Measurements from ENCODE around the gene SELENOO. TPM values are rescaled to one million over a fixed set of nuclear protein-coding genes. Genes with fewer than 3 reads are reported as not detected.

SELENOO gene
- total RNA-seq, 1 donor = 15.5 TPM

DNA sequence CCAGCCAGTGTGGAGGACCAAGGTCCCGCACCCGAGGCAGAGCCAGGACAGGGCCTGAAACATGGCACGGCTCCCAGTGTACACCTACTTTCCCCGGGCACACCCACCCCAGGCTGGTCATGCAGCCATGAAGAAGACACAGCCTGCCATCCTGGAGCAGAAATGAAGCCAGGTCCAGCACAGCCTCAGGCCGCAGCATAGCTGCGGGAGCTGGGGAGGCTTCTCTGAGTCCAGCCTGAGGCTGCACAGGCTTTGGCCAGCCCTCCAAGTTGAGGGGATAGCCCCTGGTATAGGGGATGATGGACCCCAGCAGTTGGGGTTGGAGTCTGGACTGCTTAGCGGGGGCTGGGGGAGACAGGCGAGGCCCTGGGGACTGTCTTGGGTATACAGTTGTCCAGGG lies 53.1 kb downstream of the SELENOO start:
- DNase-seq (ENCODE audit: low read depth) = no peak
- H3K4me3 ChIP-seq (ENCODE audit: low read depth, low read length) = no peak overlapping the region
- TF ChIP-seq, protein P1, sequence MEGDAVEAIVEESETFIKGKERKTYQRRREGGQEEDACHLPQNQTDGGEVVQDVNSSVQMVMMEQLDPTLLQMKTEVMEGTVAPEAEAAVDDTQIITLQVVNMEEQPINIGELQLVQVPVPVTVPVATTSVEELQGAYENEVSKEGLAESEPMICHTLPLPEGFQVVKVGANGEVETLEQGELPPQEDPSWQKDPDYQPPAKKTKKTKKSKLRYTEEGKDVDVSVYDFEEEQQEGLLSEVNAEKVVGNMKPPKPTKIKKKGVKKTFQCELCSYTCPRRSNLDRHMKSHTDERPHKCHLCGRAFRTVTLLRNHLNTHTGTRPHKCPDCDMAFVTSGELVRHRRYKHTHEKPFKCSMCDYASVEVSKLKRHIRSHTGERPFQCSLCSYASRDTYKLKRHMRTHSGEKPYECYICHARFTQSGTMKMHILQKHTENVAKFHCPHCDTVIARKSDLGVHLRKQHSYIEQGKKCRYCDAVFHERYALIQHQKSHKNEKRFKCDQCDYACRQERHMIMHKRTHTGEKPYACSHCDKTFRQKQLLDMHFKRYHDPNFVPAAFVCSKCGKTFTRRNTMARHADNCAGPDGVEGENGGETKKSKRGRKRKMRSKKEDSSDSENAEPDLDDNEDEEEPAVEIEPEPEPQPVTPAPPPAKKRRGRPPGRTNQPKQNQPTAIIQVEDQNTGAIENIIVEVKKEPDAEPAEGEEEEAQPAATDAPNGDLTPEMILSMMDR (IDR thresholded peaks at IDR 0.05; ENCODE audit: insufficient read depth, low read length) = no peak

DNA sequence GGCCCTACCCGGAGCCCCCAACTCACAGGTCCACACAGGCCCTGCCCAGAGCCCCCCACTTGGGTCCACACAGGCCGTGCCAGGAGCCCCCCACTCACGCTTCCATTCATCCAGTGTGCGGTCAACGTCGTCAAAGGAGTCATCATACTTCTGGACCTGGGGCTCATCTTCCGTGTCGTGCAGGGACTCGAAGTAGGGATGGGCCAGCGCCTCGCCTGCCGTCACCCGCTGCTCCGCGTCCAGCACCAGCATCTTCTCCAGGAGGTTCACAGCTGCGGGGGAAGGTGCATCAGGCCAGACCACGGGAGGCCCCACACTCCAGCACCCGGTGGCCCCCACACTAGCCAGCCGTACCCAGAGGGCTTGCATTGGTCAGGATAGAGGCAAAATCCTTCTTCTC lies 54.3 kb downstream of the SELENOO start:
- TF ChIP-seq, protein P1 (IDR thresholded peaks at IDR 0.05; ENCODE audit: insufficient read depth, low read length) = no peak
- H3K4me3 ChIP-seq (ENCODE audit: low read depth, low read length) = no peak overlapping the region
- no peak for DNase-seq (ENCODE audit: low read depth)

- DNase-seq (ENCODE audit: low read depth) = no peak
- TF ChIP-seq, protein P1 (IDR thresholded peaks at IDR 0.05; ENCODE audit: insufficient read depth, low read length) = no peak
- H3K4me3 ChIP-seq (ENCODE audit: low read depth, low read length) = no peak overlapping the region
Measured at GRCh38 chr22:50255607-50256006, 54.8 kb downstream of the SELENOO start.

DNA sequence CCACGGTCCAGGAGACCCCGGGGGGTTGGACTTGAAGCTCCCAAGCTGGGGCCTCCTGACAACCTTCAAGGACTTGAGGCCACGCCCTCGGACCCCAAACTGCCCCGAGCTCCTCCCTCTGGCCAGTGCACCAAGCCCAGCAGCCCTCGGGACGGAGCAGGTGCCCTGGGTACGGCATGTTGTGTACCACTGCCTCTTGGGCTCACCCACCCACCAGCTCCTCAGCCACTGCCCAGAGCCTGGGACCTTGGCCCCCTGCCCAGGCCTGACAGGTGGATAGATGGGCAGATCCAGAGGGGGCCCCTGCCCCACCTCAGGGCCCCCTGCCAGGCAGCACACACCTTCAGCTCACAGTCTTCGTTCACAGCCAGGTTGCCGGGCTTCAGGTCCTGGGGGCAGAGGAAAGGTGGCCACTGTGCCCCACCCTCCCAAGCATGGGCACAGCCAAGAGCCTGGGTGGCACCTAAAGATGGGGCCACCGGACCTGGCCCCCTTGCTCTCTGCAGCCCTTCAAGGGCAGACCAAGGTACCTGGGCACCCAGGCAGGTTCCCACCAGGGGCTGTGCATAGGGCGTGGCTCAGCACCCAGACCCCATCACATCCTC lies 55.5 kb downstream of the SELENOO start:
- DNase-seq (ENCODE audit: low read depth) = no peak

GRCh38 chr22:50257041-50257440 lies 56.2 kb downstream of the SELENOO start:
- H3K4me3 ChIP-seq (ENCODE audit: low read depth, low read length) = no peak overlapping the region
- DNase-seq (ENCODE audit: low read depth) = no peak
- TF ChIP-seq, protein P1 (IDR thresholded peaks at IDR 0.05; ENCODE audit: insufficient read depth, low read length) = no peak

More for the DNA sequence above, 55.5 kb downstream of the SELENOO start:
- TF ChIP-seq, protein P1 (IDR thresholded peaks at IDR 0.05; ENCODE audit: insufficient read depth, low read length) = no peak
- no peak overlapping the region for H3K4me3 ChIP-seq (ENCODE audit: low read depth, low read length)

- no peak for DNase-seq (ENCODE audit: low read depth)
- TF ChIP-seq, protein P1 (IDR thresholded peaks at IDR 0.05; ENCODE audit: insufficient read depth, low read length) = no peak
- no peak overlapping the region for H3K4me3 ChIP-seq (ENCODE audit: low read depth, low read length)
Measured at GRCh38 chr22:50257451-50258360, 56.9 kb downstream of the SELENOO start.

All from fibroblast of the aortic adventitia (primary cell).